H9 (cell line): ENCODE results near the gene STPG3. TPM values are rescaled to one million over a fixed set of nuclear protein-coding genes. Genes with fewer than 3 reads are reported as not detected.
A peak's percentile ranks its signal among the peaks of the same experiment; 100 is the strongest.

ENCODE experiments used
- DNase-seq: peaks from one replicate; pipeline ENCODE4 v3.0.0-alpha.2; 2017
- H2AFZ ChIP-seq: one replicate; pipeline ENCODE4 v1.6.1; 2013; ENCODE audit warnings: mild to moderate bottlenecking, low read length, control low read depth, moderate library complexity
- H2AK5ac ChIP-seq: 2 replicates; pipeline ENCODE4 v1.6.1; 2013; ENCODE audit warnings: low read length, control low read depth, mixed read lengths; ENCODE audit not compliant: insufficient read length
- H2BK120ac ChIP-seq: one replicate; pipeline ENCODE4 v1.6.1; 2013; ENCODE audit warnings: low read depth, mild to moderate bottlenecking, low read length, control low read depth, inconsistent platforms; ENCODE audit not compliant: poor library complexity, severe bottlenecking
- H2BK12ac ChIP-seq: 2 replicates; pipeline ENCODE4 v1.6.1; 2013; ENCODE audit warnings: low read length, control low read depth, mixed read lengths, low read depth; ENCODE audit not compliant: insufficient read length
- H2BK15ac ChIP-seq: 2 replicates; pipeline ENCODE4 v1.6.1; 2013; ENCODE audit warnings: low read depth, low read length, control low read depth
- H2BK20ac ChIP-seq: one replicate; pipeline ENCODE4 v1.6.1; 2013; ENCODE audit warnings: low read depth, mild to moderate bottlenecking, low read length, control low read depth, inconsistent platforms; ENCODE audit not compliant: poor library complexity, severe bottlenecking
- H2BK5ac ChIP-seq: 2 replicates; pipeline ENCODE4 v1.6.1; 2013; ENCODE audit warnings: low read length, control low read depth, mixed read lengths; ENCODE audit not compliant: insufficient read length
- H3K14ac ChIP-seq: 2 replicates; pipeline ENCODE4 v1.6.1; 2013; ENCODE audit warnings: low read length, control low read depth; ENCODE audit not compliant: insufficient read depth
- H3K18ac ChIP-seq: 2 replicates; pipeline ENCODE4 v1.6.1; 2013; ENCODE audit warnings: low read depth, mild to moderate bottlenecking, mixed read lengths, low read length, control low read depth; ENCODE audit not compliant: insufficient read length
- H3K23ac ChIP-seq: 2 replicates; pipeline ENCODE4 v1.6.1; 2013; ENCODE audit warnings: low read length, control low read depth, mixed read lengths, low read depth; ENCODE audit not compliant: insufficient read length
- H3K23me2 ChIP-seq: 2 replicates; pipeline ENCODE4 v1.6.1; 2013; ENCODE audit warnings: low read depth, mild to moderate bottlenecking, mixed read lengths, low read length, control low read depth; ENCODE audit not compliant: insufficient read length, poor library complexity, severe bottlenecking
- H3K27ac ChIP-seq: 2 replicates; pipeline ENCODE4 v1.5.1; 2013; ENCODE audit warnings: low read length, control low read depth, mixed read lengths, low read depth; ENCODE audit not compliant: insufficient read length
- H3K27me3 ChIP-seq: 2 replicates; pipeline ENCODE4 v1.6.1; 2013; ENCODE audit warnings: low read length, control low read depth, inconsistent platforms; ENCODE audit not compliant: insufficient read depth
- H3K4ac ChIP-seq: 2 replicates; pipeline ENCODE4 v1.6.1; 2013; ENCODE audit warnings: low read depth, mild to moderate bottlenecking, control low read depth, inconsistent platforms, low read length, moderate library complexity
- H3K4me1 ChIP-seq: 2 replicates; pipeline ENCODE4 v1.6.1; 2013; ENCODE audit warnings: low read length, control low read depth, inconsistent platforms; ENCODE audit not compliant: insufficient read depth
- H3K4me2 ChIP-seq: 2 replicates; pipeline ENCODE4 v1.6.1; 2013; ENCODE audit warnings: low read length, control low read depth, mixed read lengths; ENCODE audit not compliant: insufficient read length, insufficient read depth
- H3K56ac ChIP-seq: 2 replicates; pipeline ENCODE4 v1.6.1; 2013; ENCODE audit warnings: low read depth, mild to moderate bottlenecking, mixed read lengths, low read length, control low read depth; ENCODE audit not compliant: insufficient read length
- H3K79me1 ChIP-seq: 2 replicates; pipeline ENCODE4 v1.6.1; 2013; ENCODE audit warnings: low read depth, mild to moderate bottlenecking, moderate library complexity, low read length, control low read depth, inconsistent platforms; ENCODE audit not compliant: insufficient read depth, poor library complexity, severe bottlenecking
- H3K79me2 ChIP-seq: 2 replicates; pipeline ENCODE4 v1.6.1; 2013; ENCODE audit warnings: low read length, control low read depth, inconsistent platforms; ENCODE audit not compliant: insufficient read depth
- H3K9ac ChIP-seq: 2 replicates; pipeline ENCODE4 v1.6.1; 2013; ENCODE audit warnings: low read length, control low read depth, mixed read lengths; ENCODE audit not compliant: insufficient read length; ENCODE audit errors: extremely low read depth
- H3K9me3 ChIP-seq: one replicate; pipeline ENCODE4 v1.6.1; 2013; ENCODE audit warnings: low read depth, low read length, inconsistent platforms; ENCODE audit not compliant: control insufficient read depth
- H3T11ph ChIP-seq: one replicate; pipeline ENCODE4 v1.6.1; 2013; ENCODE audit warnings: mild to moderate bottlenecking, low read length, control low read depth, inconsistent platforms
- H4K20me1 ChIP-seq: one replicate; pipeline ENCODE4 v1.6.1; 2013; ENCODE audit not compliant: control insufficient read depth, insufficient read length, insufficient read depth
- H4K5ac ChIP-seq: 2 replicates; pipeline ENCODE4 v1.6.1; 2013; ENCODE audit warnings: low read depth, mild to moderate bottlenecking, mixed read lengths, low read length, control low read depth; ENCODE audit not compliant: insufficient read length
- H4K8ac ChIP-seq: replicated peaks from 2 replicates; pipeline ENCODE4 v1.6.1; 2013; ENCODE audit warnings: low read length, control low read depth, mixed read lengths, low read depth; ENCODE audit not compliant: insufficient read length
- H4K91ac ChIP-seq: 2 replicates; pipeline ENCODE4 v1.6.1; 2013; ENCODE audit warnings: low read depth, mild to moderate bottlenecking, moderate library complexity, mixed read lengths, low read length, control low read depth; ENCODE audit not compliant: insufficient read length
- H3K27ac Mint-ChIP-seq, 3 experiments: 2 replicates in 2 of 3; 3 replicates in 1 of 3; pipeline ENCODE4 v1.8.0; 2020 to 2021; ENCODE audit warnings: mixed read lengths in 3 of 3, mild to moderate bottlenecking in 1 of 3, moderate library complexity in 1 of 3
- H3K27me3 Mint-ChIP-seq: 2 replicates; pipeline ENCODE4 v1.8.0; 2021; ENCODE audit warnings: low read depth, mild to moderate bottlenecking, moderate library complexity, mixed read lengths
- H3K36me3 Mint-ChIP-seq, 3 experiments: 2 replicates in 2 of 3; 3 replicates in 1 of 3; pipeline ENCODE4 v1.8.0; 2020 to 2021; ENCODE audit warnings: low read depth in 3 of 3, mixed read lengths in 3 of 3; ENCODE audit not compliant: insufficient read depth in 1 of 3
- H3K4me1 Mint-ChIP-seq, 2 experiments: 2 replicates each; pipeline ENCODE4 v1.8.0; 2020; ENCODE audit warnings: mixed read lengths in 2 of 2
- H3K4me3 Mint-ChIP-seq, 2 experiments: 2 replicates in 1 of 2; 3 replicates in 1 of 2; pipeline ENCODE4 v1.8.0; 2020 to 2021; ENCODE audit warnings: mild to moderate bottlenecking in 2 of 2, mixed read lengths in 2 of 2, moderate library complexity in 1 of 2
- H3K9me3 Mint-ChIP-seq, 2 experiments: 2 replicates in 1 of 2; 3 replicates in 1 of 2; pipeline ENCODE4 v1.8.0; 2020; ENCODE audit warnings: mild to moderate bottlenecking in 2 of 2, mixed read lengths in 2 of 2, moderate library complexity in 1 of 2
- WGBS: extraction: QIAGEN DNeasy Blood & Tissue Kit; methylation state at CpG from one replicate; pipeline ENCODE4 v1.1.7; 2013; ENCODE audit warnings: missing lambda C conversion rate, low lambda C conversion rate, mixed read lengths; ENCODE audit not compliant: insufficient read length; ENCODE audit errors: extremely low coverage; 5-methylcytosine and 5-hydroxymethylcytosine counted together
- total RNA-seq: library from RNA; stranded (reverse); gene quantifications from 2 replicates; pipeline ENCODE4 v1.2.1, GENCODE V29; 2021
- TF ChIP-seq, protein P1 (sequence below): fragments of 200-600 bp; sonication (generic); conservative IDR thresholded peaks from 3 replicates; pipeline ENCODE4 v1.8.0; 2021; ENCODE audit warnings: antibody characterized with exemption, mild to moderate bottlenecking

Gene STPG3
- total RNA-seq, 1 experiment from 2014 or later, result not detected

DNA sequence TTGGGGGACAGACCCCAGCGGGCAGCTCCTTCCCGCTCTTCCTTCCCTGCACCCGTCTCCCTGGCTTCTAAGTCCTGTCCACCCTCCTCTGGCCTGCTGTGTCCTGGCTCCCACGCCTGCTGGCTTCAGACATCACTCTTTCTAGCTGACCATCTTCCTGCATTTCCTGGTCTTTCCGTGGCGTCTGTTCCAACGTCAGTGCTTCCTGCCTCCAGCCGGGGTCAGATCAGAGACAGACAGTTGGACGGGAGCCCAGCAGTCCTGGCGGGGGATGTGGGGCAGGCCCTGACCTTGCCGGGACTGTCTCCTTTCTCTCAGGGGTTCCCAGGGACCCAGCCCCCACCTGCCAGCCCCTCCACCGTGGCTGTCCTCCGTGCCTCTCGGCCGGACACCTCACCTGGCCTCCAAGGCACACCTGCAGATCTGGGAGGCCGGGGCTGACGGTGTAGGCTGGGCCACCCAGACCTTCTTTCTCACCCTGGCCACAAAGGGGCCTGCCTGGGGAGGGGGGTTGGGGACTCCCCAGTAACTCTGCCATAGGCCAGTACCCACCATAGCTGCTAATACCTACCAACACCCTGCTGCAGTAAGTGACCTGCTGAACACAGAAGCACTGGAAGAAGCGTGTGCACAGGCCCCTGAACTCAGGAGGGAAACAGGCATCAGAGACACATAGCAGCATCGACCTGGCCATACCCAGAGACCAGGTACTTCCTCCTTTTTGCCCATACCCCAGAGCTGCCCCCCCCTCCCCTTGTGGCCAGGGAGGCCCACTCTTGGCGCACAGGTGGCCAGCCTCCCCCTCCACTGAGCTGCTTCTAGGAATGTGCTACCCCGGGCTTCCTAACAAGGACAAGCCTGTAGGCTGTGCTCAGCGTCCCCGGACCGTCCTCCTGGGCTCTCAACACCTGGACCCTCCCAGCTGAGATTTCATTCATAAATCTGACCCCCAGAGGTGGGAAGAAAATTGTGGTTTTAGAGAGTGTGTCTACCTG, 45.9 kb downstream of the STPG3 start:
- Mint-ChIP-seq H3K27ac (no peak overlapping the region), H3K4me1 (peaks cover 32 to 40% of the 10 kb centered on the region in 2 experiments), H3K9me3 (peaks cover 3 to 9% of the 10 kb centered on the region in 2 experiments), H3K36me3 (peaks cover 0 to 5% (median 3%) of the 10 kb centered on the region in 3 experiments; a peak in 4 of 7 replicates), H3K4me3 (peak overlapping the region; percentile 53 to 76), H3K27me3 (peaks cover 48% of the 10 kb centered on the region)
- no peak overlapping the region for H3T11ph ChIP-seq
- peaks cover 5% of the 10 kb centered on the region; the same call in 1 of the 2 replicates for H3K4me1 ChIP-seq
- H3K79me1 ChIP-seq, result no peaks in the 10 kb centered on the region
- no peak overlapping the region for H3K18ac ChIP-seq
- H2AFZ ChIP-seq, result no peak overlapping the region
- peak overlapping the region; percentile 20 for H3K4me2 ChIP-seq
- no peaks in the 10 kb centered on the region for H3K79me2 ChIP-seq
- no peak overlapping the region for H3K27ac ChIP-seq
- H3K56ac ChIP-seq, result no peak overlapping the region
- H3K4ac ChIP-seq, result no peak overlapping the region
- TF ChIP-seq, protein P1, sequence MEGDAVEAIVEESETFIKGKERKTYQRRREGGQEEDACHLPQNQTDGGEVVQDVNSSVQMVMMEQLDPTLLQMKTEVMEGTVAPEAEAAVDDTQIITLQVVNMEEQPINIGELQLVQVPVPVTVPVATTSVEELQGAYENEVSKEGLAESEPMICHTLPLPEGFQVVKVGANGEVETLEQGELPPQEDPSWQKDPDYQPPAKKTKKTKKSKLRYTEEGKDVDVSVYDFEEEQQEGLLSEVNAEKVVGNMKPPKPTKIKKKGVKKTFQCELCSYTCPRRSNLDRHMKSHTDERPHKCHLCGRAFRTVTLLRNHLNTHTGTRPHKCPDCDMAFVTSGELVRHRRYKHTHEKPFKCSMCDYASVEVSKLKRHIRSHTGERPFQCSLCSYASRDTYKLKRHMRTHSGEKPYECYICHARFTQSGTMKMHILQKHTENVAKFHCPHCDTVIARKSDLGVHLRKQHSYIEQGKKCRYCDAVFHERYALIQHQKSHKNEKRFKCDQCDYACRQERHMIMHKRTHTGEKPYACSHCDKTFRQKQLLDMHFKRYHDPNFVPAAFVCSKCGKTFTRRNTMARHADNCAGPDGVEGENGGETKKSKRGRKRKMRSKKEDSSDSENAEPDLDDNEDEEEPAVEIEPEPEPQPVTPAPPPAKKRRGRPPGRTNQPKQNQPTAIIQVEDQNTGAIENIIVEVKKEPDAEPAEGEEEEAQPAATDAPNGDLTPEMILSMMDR, result no peak
- no peak overlapping the region for H2BK15ac ChIP-seq
- peak; percentile 45 for DNase-seq
- no peak overlapping the region for H4K5ac ChIP-seq
- no peak overlapping the region for H2BK120ac ChIP-seq
- no peaks in the 10 kb centered on the region for H4K20me1 ChIP-seq
- H3K23me2 ChIP-seq, result peaks cover 7% of the 10 kb centered on the region
- WGBS, result no CpG with 5 or more reads among the region's 24 CpGs
- no peak overlapping the region for H2BK20ac ChIP-seq
- no peak overlapping the region for H4K91ac ChIP-seq
- H3K14ac ChIP-seq, result no peak overlapping the region
- H3K23ac ChIP-seq, result no peak overlapping the region
- no peak overlapping the region for H2BK5ac ChIP-seq
- no peak overlapping the region for H3K9ac ChIP-seq
- peaks cover 5% of the 10 kb centered on the region; the same call in 1 of the 2 replicates for H3K27me3 ChIP-seq
- H2BK12ac ChIP-seq, result no peak overlapping the region
- no peaks in the 10 kb centered on the region for H3K9me3 ChIP-seq
- H2AK5ac ChIP-seq, result no peak overlapping the region
- H4K8ac ChIP-seq, result no peak overlapping the region
